K562 (cell line): Measurements from ENCODE around the gene NHS. TPM values are rescaled to one million over a fixed set of nuclear protein-coding genes. Genes with fewer than 3 reads are reported as not detected.

Source experiments
- ATAC-seq: fragments of 200-7000 bp; cut with Tn5 transposase; 3 replicates; pipeline ENCODE4 v1.9.1; 2020; ENCODE audit warnings: moderate library complexity
- BruUV-seq: library from RNA; stranded (reverse); fragments of 400-500 nt; replicated peaks from 2 replicates; lab custom pipeline; 2021; lab: Mats Ljungman, UMichigan
- CTCF ChIA-PET: fragments of 300-600 bp; formaldehyde crosslinking; extraction: SDS; loops from one replicate; lab custom pipeline; 2021; ENCODE audit warnings: low intra/inter-chr PET ratio; lab: Yijun Ruan, JAX
- POLR2A ChIA-PET: fragments of 300-600, 350-650 bp; sonication (Branson Sonifier 250); formaldehyde crosslinking; extraction: SDS; loops from one replicate; lab custom pipeline; 2021; ENCODE audit warnings: antibody characterized with exemption, inconsistent platforms; lab: Yijun Ruan, JAX
- DNase-seq, 4 experiments: peaks; one replicate each; pipeline versions ENCODE4 v3.0.0 to v3.0.0-alpha.2; 2011 to 2018; ENCODE audit warnings: low spot score in 3 of 4, mixed read lengths in 3 of 4; ENCODE audit errors: extremely low read depth in 1 of 4
- FAIRE-seq: peaks from 2 replicates; lab custom pipeline; 2011; peaks lifted over from hg19 to GRCh38; lab: Jason Lieb, UNC
- H2AFZ ChIP-seq: 2 replicates; pipeline ENCODE4 v1.6.0; 2011; ENCODE audit warnings: low read depth, low read length, control low read depth, inconsistent platforms
- H3K27ac ChIP-seq: fragments of 200-600 bp; 3 replicates; pipeline ENCODE4 v1.8.0; 2011; ENCODE audit warnings: low read depth, mild to moderate bottlenecking, control low read depth, inconsistent platforms, low read length, moderate library complexity, mixed read lengths; ENCODE audit errors: extremely low read depth
- H3K27me3 ChIP-seq, 2 experiments: fragments of 300-600 bp in 1 of 2; 2 replicates in 1 of 2; 3 replicates in 1 of 2; pipeline versions ENCODE4 v1.6.0 to v1.8.0; 2011; ENCODE audit warnings: inconsistent platforms in 2 of 2, low read length in 2 of 2, mild to moderate bottlenecking in 1 of 2, mixed read lengths in 1 of 2, moderate library complexity in 1 of 2; ENCODE audit not compliant: control insufficient read depth in 2 of 2, insufficient read depth in 2 of 2
- H3K36me3 ChIP-seq: fragments of 300-600 bp; 3 replicates; pipeline ENCODE4 v1.8.0; 2011; ENCODE audit warnings: mild to moderate bottlenecking, low read length, inconsistent platforms; ENCODE audit not compliant: control insufficient read depth, insufficient read depth
- H3K4me1 ChIP-seq, 2 experiments: fragments of 200-600 bp in 1 of 2; replicated peaks in 1 of 2; 2 replicates in 1 of 2; 3 replicates in 1 of 2; pipeline versions ENCODE4 v1.5.1 to v1.8.0; 2011; ENCODE audit warnings: inconsistent platforms in 2 of 2, low read length in 2 of 2, mild to moderate bottlenecking in 1 of 2, mixed read lengths in 1 of 2, moderate library complexity in 1 of 2; ENCODE audit not compliant: control insufficient read depth in 2 of 2, insufficient read depth in 2 of 2
- H3K4me2 ChIP-seq: 2 replicates; pipeline ENCODE4 v1.6.1; 2011; ENCODE audit warnings: low read length, control low read depth, inconsistent platforms, mixed read lengths; ENCODE audit not compliant: insufficient read depth
- H3K4me3 ChIP-seq: fragments of 200-600 bp; sonication (generic), shearing (Covaris generic); 2 replicates; pipeline ENCODE4 v1.5.1; 2016; ENCODE audit warnings: control low read depth, inconsistent platforms
- H3K79me2 ChIP-seq: fragments of 200-600 bp; 3 replicates; pipeline ENCODE4 v1.8.0; 2011; ENCODE audit warnings: low read length, inconsistent platforms; ENCODE audit not compliant: control insufficient read depth, insufficient read depth
- H3K9ac ChIP-seq, 2 experiments: 2 replicates each; pipeline versions ENCODE4 v1.6.0 to v1.6.1; 2011; ENCODE audit warnings: low read depth in 2 of 2, low read length in 2 of 2, control low read depth in 1 of 2, inconsistent platforms in 1 of 2, mild to moderate bottlenecking in 1 of 2, mixed read lengths in 1 of 2; ENCODE audit not compliant: insufficient read depth in 1 of 2
- H3K9me1 ChIP-seq: one replicate; pipeline ENCODE4 v1.6.0; 2011; ENCODE audit warnings: inconsistent platforms, mild to moderate bottlenecking, low read length, moderate library complexity; ENCODE audit not compliant: control insufficient read depth, insufficient read depth
- H3K9me3 ChIP-seq: replicated peaks from 2 replicates; pipeline ENCODE4 v1.5.1; 2011; ENCODE audit warnings: low read depth, low read length, inconsistent platforms; ENCODE audit not compliant: control insufficient read depth, insufficient read depth
- H4K20me1 ChIP-seq: replicated peaks from 2 replicates; pipeline ENCODE4 v1.6.1; 2011; ENCODE audit warnings: low read length, inconsistent platforms, mixed read lengths; ENCODE audit not compliant: control insufficient read depth, insufficient read depth
- HDAC2 ChIP-seq: fragments of 450-650 bp; IDR thresholded peaks from 2 replicates; pipeline ENCODE4 v1.6.1; 2016; ENCODE audit warnings: mild to moderate bottlenecking
- WGBS: fragments of 100-300 bp; shearing (Covaris generic); methylation state at CpG from one replicate; pipeline ENCODE4 v1.1.6; 2016; ENCODE audit warnings: low coverage, mixed read lengths; ENCODE audit not compliant: insufficient coverage; ENCODE audit errors: missing lambda C conversion rate; 5-methylcytosine and 5-hydroxymethylcytosine counted together
- in situ Hi-C: fragments of 300-500 bp; cut with MboI; formaldehyde crosslinking; loops from 4 replicates; pipeline ENCODE4 v1.15.0; 2018; ENCODE audit warnings: inconsistent platforms, mixed read lengths
- intact Hi-C: fragments of 100-400 bp; cut with micrococcal nuclease; formaldehyde crosslinking; loops from 2 replicates; pipeline ENCODE4 v1.14.2; 2022
- polyA plus RNA-seq, 8 experiments: library from polyadenylated mRNA; depleted of rRNA in 4 of 8; stranded (reverse) in 5 of 8; unstranded in 3 of 8; fragments of >200 nt; fragmentation: Nextera tagmentation in 2 of 8; fragmentation: Illumina TruSeq in 1 of 8; extraction: Ambion mirVana in 2 of 8; extraction: Trizol in 1 of 8; gene quantifications; 2 replicates each; pipeline versions ENCODE4 v1.2.1 to v1.2.3, GENCODE V29; 2011 to 2014; ENCODE audit warnings: inconsistent platforms in 1 of 8, missing spikeins in 1 of 8
- total RNA-seq, 7 experiments: library from RNA; depleted of rRNA in 6 of 7; stranded (reverse); fragments of >200 nt in 6 of 7; fragmentation: Illumina TruSeq in 2 of 7; extraction: Trizol in 2 of 7; gene quantifications; 2 replicates each; pipeline versions ENCODE4 v1.2.1 to v1.2.3, GENCODE V29; 2011 to 2021; ENCODE audit warnings: low replicate concordance in 1 of 7
- TF ChIP-seq, protein P1 (sequence below): fragments of 200-800 bp; sonication (Bioruptor generic); IDR thresholded peaks from 2 replicates; pipeline ENCODE4 v1.6.1; 2016; ENCODE audit warnings: missing genetic modification characterization, missing compliant biosample characterization

NHS gene
- total and polyA plus RNA-seq, 9 of the 15 experiments (the other 6 are each of a cell fraction or from before 2014, with no cell fraction given): 0.02 TPM; not detected in 8

DNA sequence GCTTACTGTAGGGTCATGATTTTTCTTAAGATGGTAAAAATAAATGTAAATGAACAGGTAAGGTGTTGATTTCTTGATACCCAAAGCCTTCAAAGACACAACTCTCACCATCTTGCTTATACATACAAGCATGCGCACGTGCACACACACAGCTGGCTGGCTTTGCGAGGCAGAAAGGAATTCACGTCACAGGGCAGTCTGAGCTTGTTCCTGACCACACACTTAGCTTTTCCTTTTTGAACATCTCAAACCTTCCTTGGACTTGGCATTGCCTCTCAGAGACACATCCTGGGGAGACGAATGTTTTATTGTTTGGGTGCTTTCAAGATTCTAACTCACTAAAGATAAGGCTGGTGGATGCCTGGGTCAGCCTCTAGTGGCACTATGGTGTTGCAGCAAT lies 175.0 kb downstream of the NHS start:
- TF ChIP-seq HDAC2: no peak
- TF ChIP-seq, protein P1, sequence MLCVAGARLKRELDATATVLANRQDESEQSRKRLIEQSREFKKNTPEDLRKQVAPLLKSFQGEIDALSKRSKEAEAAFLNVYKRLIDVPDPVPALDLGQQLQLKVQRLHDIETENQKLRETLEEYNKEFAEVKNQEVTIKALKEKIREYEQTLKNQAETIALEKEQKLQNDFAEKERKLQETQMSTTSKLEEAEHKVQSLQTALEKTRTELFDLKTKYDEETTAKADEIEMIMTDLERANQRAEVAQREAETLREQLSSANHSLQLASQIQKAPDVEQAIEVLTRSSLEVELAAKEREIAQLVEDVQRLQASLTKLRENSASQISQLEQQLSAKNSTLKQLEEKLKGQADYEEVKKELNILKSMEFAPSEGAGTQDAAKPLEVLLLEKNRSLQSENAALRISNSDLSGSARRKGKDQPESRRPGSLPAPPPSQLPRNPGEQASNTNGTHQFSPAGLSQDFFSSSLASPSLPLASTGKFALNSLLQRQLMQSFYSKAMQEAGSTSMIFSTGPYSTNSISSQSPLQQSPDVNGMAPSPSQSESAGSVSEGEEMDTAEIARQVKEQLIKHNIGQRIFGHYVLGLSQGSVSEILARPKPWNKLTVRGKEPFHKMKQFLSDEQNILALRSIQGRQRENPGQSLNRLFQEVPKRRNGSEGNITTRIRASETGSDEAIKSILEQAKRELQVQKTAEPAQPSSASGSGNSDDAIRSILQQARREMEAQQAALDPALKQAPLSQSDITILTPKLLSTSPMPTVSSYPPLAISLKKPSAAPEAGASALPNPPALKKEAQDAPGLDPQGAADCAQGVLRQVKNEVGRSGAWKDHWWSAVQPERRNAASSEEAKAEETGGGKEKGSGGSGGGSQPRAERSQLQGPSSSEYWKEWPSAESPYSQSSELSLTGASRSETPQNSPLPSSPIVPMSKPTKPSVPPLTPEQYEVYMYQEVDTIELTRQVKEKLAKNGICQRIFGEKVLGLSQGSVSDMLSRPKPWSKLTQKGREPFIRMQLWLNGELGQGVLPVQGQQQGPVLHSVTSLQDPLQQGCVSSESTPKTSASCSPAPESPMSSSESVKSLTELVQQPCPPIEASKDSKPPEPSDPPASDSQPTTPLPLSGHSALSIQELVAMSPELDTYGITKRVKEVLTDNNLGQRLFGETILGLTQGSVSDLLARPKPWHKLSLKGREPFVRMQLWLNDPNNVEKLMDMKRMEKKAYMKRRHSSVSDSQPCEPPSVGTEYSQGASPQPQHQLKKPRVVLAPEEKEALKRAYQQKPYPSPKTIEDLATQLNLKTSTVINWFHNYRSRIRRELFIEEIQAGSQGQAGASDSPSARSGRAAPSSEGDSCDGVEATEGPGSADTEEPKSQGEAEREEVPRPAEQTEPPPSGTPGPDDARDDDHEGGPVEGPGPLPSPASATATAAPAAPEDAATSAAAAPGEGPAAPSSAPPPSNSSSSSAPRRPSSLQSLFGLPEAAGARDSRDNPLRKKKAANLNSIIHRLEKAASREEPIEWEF (CRISPR knock-in tag): no peak
- in situ Hi-C loops: no loop called here
- intact Hi-C loops: no loop called here
- Histone ChIP-seq H3K9me3 (no peaks in the 10 kb centered on the region), H3K36me3 (no peaks in the 10 kb centered on the region), H3K4me3 (no peak overlapping the region), H3K9me1 (no peaks in the 10 kb centered on the region), H3K9ac (no peak overlapping the region), H3K27ac (no peak overlapping the region), H3K27me3 (no peaks in the 10 kb centered on the region), H3K4me1 (no peaks in the 10 kb centered on the region; a peak in 1 of 5 replicates), H4K20me1 (no peaks in the 10 kb centered on the region), H3K4me2 (no peak overlapping the region), H3K79me2 (no peaks in the 10 kb centered on the region), H2AFZ (no peak overlapping the region)
- no TSS peak for BruUV-seq
- DNase-seq (no peak), ATAC-seq (no peak), FAIRE-seq (no peak)
- 3% methylated on average over 5 of the region's 5 CpGs for WGBS
- POLR2A ChIA-PET: no interaction called here
- CTCF ChIA-PET: no interaction called here
